Germinal center (tissue), 1 donor: ENCODE measurements around the gene ITGB7.

Source experiments
- DNase-seq: peaks from one replicate; pipeline ENCODE4 v3.0.0; 2012; ENCODE audit warnings: mixed read lengths, low spot score

ITGB7 gene

GRCh38 chr12:53230108-53230845 is 23.2 kb upstream of the ITGB7 start:
- no peak for DNase-seq

GRCh38 chr12:53229454-53229853 is 22.4 kb upstream of the ITGB7 start:
- no peak for DNase-seq

GRCh38 chr12:53227836-53228235 is 20.8 kb upstream of the ITGB7 start:
- no peak for DNase-seq

- no peak for DNase-seq
Observed at GRCh38 chr12:53227341-53227740, 20.3 kb upstream of the ITGB7 start.

GRCh38 chr12:53226815-53227214 is 19.8 kb upstream of the ITGB7 start:
- no peak for DNase-seq

- DNase-seq, result no peak
Observed at GRCh38 chr12:53225635-53226424, 18.8 kb upstream of the ITGB7 start.

GRCh38 chr12:53224897-53225634 is 18.0 kb upstream of the ITGB7 start:
- DNase-seq, result no peak

GRCh38 chr12:53224061-53224896 is 17.2 kb upstream of the ITGB7 start:
- no peak for DNase-seq

- DNase-seq, result no peak
Observed at GRCh38 chr12:53223389-53224060, 16.5 kb upstream of the ITGB7 start.

GRCh38 chr12:53222806-53223261 is 15.8 kb upstream of the ITGB7 start:
- no peak for DNase-seq

- DNase-seq, result no peak
Observed at GRCh38 chr12:53222170-53222721, 15.2 kb upstream of the ITGB7 start.

GRCh38 chr12:53221203-53222080 is 14.4 kb upstream of the ITGB7 start:
- peak; percentile 74 for DNase-seq

GRCh38 chr12:53220694-53221202 is 13.7 kb upstream of the ITGB7 start:
- peak; percentile 91 for DNase-seq

- peak; percentile 78 for DNase-seq
Observed at GRCh38 chr12:53219956-53220693, 13.1 kb upstream of the ITGB7 start.

- peak; percentile 29 for DNase-seq
Observed at GRCh38 chr12:53219292-53219955, 12.4 kb upstream of the ITGB7 start.

GRCh38 chr12:53218551-53219291 is 11.7 kb upstream of the ITGB7 start:
- DNase-seq, result no peak

- no peak for DNase-seq
Observed at GRCh38 chr12:53217931-53218307, 10.9 kb upstream of the ITGB7 start.
